DND-41 (cell line): ENCODE data around the gene PDE4A.
"Not testable (repeated sequence)": the region's sequence is repeated elsewhere in the genome, so short reads cannot be mapped to it uniquely, and the experiment has no call there.

Experiments
- ATAC-seq: fragments of 200-7000 bp; cut with Tn5 transposase; 3 replicates; pipeline ENCODE4 v1.9.1; 2021; ENCODE audit warnings: low read depth; ENCODE audit not compliant: insufficient read depth
- DNase-seq: peaks from one replicate; pipeline ENCODE4 v3.0.0-alpha.2; 2020
- H2AFZ ChIP-seq: 2 replicates; pipeline ENCODE4 v1.6.0; 2012; ENCODE audit warnings: low read depth, low read length
- H3K27ac ChIP-seq: 2 replicates; pipeline ENCODE4 v1.5.1; 2012; ENCODE audit warnings: low read length, inconsistent platforms
- H3K27me3 ChIP-seq: fragments of 200-600 bp; sonication (generic); 2 replicates; pipeline ENCODE4 v1.6.0; 2012; ENCODE audit warnings: low read length, mild to moderate bottlenecking, inconsistent platforms; ENCODE audit not compliant: insufficient read depth, poor library complexity
- H3K36me3 ChIP-seq: 2 replicates; pipeline ENCODE4 v1.5.1; 2012; ENCODE audit warnings: low read length, inconsistent platforms; ENCODE audit not compliant: insufficient read depth
- H3K4me1 ChIP-seq: 2 replicates; pipeline ENCODE4 v1.5.1; 2012; ENCODE audit warnings: mild to moderate bottlenecking, low read length; ENCODE audit not compliant: insufficient read depth
- H3K4me2 ChIP-seq: 2 replicates; pipeline ENCODE4 v1.6.0; 2012; ENCODE audit warnings: mild to moderate bottlenecking, moderate library complexity, low read length, inconsistent platforms; ENCODE audit not compliant: insufficient read depth
- H3K4me3 ChIP-seq, 2 experiments: fragments of 200-600 bp in 1 of 2; shearing (Covaris generic) in 1 of 2; 2 replicates each; pipeline ENCODE4 v1.5.1; 2012 to 2016; ENCODE audit warnings: inconsistent platforms in 2 of 2, low read length in 2 of 2, mild to moderate bottlenecking in 2 of 2, low read depth in 1 of 2, moderate library complexity in 1 of 2
- H3K79me2 ChIP-seq: 2 replicates; pipeline ENCODE4 v1.6.0; 2012; ENCODE audit warnings: low read length, inconsistent platforms; ENCODE audit not compliant: insufficient read depth
- H3K9ac ChIP-seq: 2 replicates; pipeline ENCODE4 v1.6.0; 2012; ENCODE audit warnings: low read depth, mild to moderate bottlenecking, inconsistent platforms, low read length, moderate library complexity
- H3K9me3 ChIP-seq: 2 replicates; pipeline ENCODE4 v1.5.1; 2012; ENCODE audit warnings: low read length, moderate library complexity, mild to moderate bottlenecking, inconsistent platforms; ENCODE audit not compliant: insufficient read depth, severe bottlenecking
- H4K20me1 ChIP-seq: 2 replicates; pipeline ENCODE4 v1.6.0; 2012; ENCODE audit warnings: low read length; ENCODE audit not compliant: insufficient read depth
- EZH2 ChIP-seq: IDR thresholded peaks from 3 replicates; pipeline ENCODE4 v1.6.1; 2012; ENCODE audit warnings: borderline replicate concordance, low read depth, mild to moderate bottlenecking, moderate library complexity, low read length, inconsistent platforms; ENCODE audit not compliant: severe bottlenecking
- TF ChIP-seq, protein P1 (sequence below): IDR thresholded peaks from 2 replicates; pipeline ENCODE4 v1.5.1; 2012; ENCODE audit warnings: borderline replicate concordance, low read length, moderate library complexity, mild to moderate bottlenecking; ENCODE audit not compliant: poor library complexity, severe bottlenecking; ENCODE audit errors: extremely low read depth

Gene PDE4A

DNA sequence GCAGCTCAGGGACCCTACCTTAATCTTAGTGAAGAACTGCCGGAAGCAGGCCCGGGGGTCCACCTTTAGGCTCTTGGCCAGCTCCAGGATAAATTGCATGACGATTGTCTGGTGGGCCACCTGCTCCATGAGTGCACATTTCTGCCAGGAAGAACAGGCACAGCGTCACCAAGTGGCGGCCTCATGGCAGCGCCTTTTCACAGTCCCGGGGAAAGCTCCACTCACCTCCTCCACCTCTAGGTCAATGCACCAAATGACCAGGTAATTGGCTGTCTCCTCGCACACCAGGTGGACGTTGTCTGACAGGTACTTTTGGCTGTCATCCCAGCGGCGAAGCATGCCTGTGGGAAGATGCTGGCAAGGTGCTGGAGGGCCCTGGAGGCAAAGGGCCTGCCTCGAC lies 25.3 kb upstream of the PDE4A start:
- Histone ChIP-seq H3K79me2 (peaks cover 29% of the 10 kb centered on the region), H3K4me1 (no peaks in the 10 kb centered on the region), H3K4me3 (no peak overlapping the region), H3K9ac (no peak overlapping the region), H2AFZ (no peak overlapping the region), H3K27ac (no peak overlapping the region), H3K4me2 (no peak overlapping the region), H3K9me3 (no peaks in the 10 kb centered on the region), H3K36me3 (peaks cover 67% of the 10 kb centered on the region), H4K20me1 (peaks cover 23% of the 10 kb centered on the region), H3K27me3 (no peaks in the 10 kb centered on the region)
- no peak for DNase-seq
- no peak for TF ChIP-seq EZH2
- TF ChIP-seq, protein P1, sequence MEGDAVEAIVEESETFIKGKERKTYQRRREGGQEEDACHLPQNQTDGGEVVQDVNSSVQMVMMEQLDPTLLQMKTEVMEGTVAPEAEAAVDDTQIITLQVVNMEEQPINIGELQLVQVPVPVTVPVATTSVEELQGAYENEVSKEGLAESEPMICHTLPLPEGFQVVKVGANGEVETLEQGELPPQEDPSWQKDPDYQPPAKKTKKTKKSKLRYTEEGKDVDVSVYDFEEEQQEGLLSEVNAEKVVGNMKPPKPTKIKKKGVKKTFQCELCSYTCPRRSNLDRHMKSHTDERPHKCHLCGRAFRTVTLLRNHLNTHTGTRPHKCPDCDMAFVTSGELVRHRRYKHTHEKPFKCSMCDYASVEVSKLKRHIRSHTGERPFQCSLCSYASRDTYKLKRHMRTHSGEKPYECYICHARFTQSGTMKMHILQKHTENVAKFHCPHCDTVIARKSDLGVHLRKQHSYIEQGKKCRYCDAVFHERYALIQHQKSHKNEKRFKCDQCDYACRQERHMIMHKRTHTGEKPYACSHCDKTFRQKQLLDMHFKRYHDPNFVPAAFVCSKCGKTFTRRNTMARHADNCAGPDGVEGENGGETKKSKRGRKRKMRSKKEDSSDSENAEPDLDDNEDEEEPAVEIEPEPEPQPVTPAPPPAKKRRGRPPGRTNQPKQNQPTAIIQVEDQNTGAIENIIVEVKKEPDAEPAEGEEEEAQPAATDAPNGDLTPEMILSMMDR, result no peak
- ATAC-seq, result no peak

DNA sequence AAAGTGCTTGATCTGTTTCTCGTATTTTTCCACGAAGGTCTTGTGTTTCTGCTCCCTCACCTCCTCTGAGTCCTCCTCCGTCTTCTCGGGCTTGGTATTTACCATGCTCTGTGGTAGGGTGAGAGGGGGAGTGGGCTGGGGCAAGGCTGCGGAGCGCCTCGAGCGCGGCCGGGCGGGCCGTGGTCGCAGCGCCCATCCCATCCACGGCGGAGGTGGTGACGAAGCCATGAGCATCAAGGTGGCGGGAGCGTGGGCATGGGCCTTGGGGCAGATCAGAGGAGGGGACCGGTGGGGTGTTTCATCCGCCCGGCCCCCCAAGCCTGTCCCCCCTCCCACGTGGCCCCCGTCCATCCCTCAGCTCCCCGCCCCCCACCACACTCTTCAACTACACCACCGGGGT lies 24.9 kb upstream of the PDE4A start:
- Histone ChIP-seq H3K4me2 (no peak overlapping the region), H3K4me1 (peaks cover 2% of the 10 kb centered on the region; the same call in 1 of the 2 replicates), H4K20me1 (peaks cover 27% of the 10 kb centered on the region), H2AFZ (no peak overlapping the region), H3K79me2 (peaks cover 33% of the 10 kb centered on the region), H3K27ac (no peak overlapping the region), H3K9ac (no peak overlapping the region), H3K4me3 (no peak overlapping the region), H3K9me3 (no peaks in the 10 kb centered on the region), H3K36me3 (peaks cover 66% of the 10 kb centered on the region), H3K27me3 (no peaks in the 10 kb centered on the region)
- ATAC-seq (no peak), DNase-seq (no peak)
- no peak for TF ChIP-seq EZH2
- TF ChIP-seq, protein P1, result no peak

- no peak overlapping the region for H3K27ac ChIP-seq
- ATAC-seq, result no peak
- peaks cover 68% of the 10 kb centered on the region for H3K36me3 ChIP-seq
- no peaks in the 10 kb centered on the region for H3K27me3 ChIP-seq
- H3K79me2 ChIP-seq, result peaks cover 38% of the 10 kb centered on the region
- H2AFZ ChIP-seq, result no peak overlapping the region
- TF ChIP-seq, protein P1, result no peak
- TF ChIP-seq EZH2, result no peak
- H4K20me1 ChIP-seq, result peaks cover 31% of the 10 kb centered on the region
- H3K4me2 ChIP-seq, result no peak overlapping the region
- no peaks in the 10 kb centered on the region for H3K9me3 ChIP-seq
- peaks cover 7% of the 10 kb centered on the region for H3K4me1 ChIP-seq
- H3K4me3 ChIP-seq, result no peak overlapping the region
- H3K9ac ChIP-seq, result no peak overlapping the region
- no peak for DNase-seq
Measured at GRCh38 chr19:10395917-10396316, 24.4 kb upstream of the PDE4A start.

DNA sequence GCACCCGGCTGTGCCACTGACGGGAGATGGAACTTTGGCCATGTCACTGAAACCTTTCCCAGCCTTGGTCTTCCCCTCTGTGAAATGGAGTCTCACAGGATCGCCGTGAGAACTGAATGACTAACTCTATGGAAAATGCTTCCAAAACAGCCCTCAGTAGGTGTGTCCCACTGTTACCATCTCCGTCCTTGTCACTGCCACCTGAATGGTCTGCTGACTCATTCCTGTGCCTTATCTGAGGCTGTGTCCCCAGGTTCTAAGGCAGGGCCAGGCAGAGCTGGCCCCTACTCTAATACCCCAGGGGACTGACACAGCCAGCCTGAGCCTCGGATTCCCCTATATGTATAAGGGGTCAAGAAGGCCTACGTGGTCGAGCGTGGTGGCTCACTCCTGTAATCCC lies 21.5 kb upstream of the PDE4A start:
- Histone ChIP-seq H3K9ac (no peak overlapping the region), H3K4me3 (no peak overlapping the region)
- TF ChIP-seq, protein P1, result no peak
- TF ChIP-seq EZH2, result no peak

DNA sequence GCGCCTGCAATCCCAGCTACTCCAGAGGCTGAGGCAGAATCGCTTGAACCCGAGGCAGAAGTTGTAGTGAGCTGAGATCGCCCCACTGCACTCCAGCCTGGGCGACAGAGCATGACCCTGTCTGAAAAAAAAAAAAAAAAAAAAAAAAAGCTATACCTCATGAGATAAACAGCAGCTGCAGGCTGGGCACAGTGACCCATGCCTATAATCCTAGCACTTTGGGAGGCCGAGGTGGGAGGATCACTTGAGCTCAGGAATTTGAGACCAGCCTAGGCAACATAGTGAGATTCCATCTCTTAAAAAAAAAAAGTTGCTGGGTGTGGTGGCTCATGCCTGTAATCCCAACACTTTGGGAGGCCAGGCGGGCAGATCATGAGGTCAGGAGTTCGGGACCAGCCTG lies 21.0 kb upstream of the PDE4A start:
- not testable (repeated sequence) for H3K9me3 ChIP-seq, H3K9ac ChIP-seq, H2AFZ ChIP-seq, H3K27me3 ChIP-seq, ATAC-seq, DNase-seq, H3K4me2 ChIP-seq, H3K27ac ChIP-seq, H3K4me3 ChIP-seq
- H3K36me3 ChIP-seq, result peaks cover 39% of the 10 kb centered on the region
- peaks cover 46% of the 10 kb centered on the region for H4K20me1 ChIP-seq
- peaks cover 34% of the 10 kb centered on the region for H3K4me1 ChIP-seq
- peaks cover 62% of the 10 kb centered on the region for H3K79me2 ChIP-seq

More for the DNA sequence above, 21.5 kb upstream of the PDE4A start:
- H3K4me2 ChIP-seq, result no peak overlapping the region
- H3K79me2 ChIP-seq, result peaks cover 62% of the 10 kb centered on the region
- H3K27me3 ChIP-seq, result no peaks in the 10 kb centered on the region
- peaks cover 46% of the 10 kb centered on the region for H4K20me1 ChIP-seq
- H3K36me3 ChIP-seq, result peaks cover 44% of the 10 kb centered on the region
- ATAC-seq (no peak), DNase-seq (no peak)
- no peak overlapping the region for H3K27ac ChIP-seq
- peaks cover 29% of the 10 kb centered on the region for H3K4me1 ChIP-seq
- H2AFZ ChIP-seq, result no peak overlapping the region
- H3K9me3 ChIP-seq, result no peaks in the 10 kb centered on the region
